ENCODE results near the gene PZP.

Gene PZP

DNA sequence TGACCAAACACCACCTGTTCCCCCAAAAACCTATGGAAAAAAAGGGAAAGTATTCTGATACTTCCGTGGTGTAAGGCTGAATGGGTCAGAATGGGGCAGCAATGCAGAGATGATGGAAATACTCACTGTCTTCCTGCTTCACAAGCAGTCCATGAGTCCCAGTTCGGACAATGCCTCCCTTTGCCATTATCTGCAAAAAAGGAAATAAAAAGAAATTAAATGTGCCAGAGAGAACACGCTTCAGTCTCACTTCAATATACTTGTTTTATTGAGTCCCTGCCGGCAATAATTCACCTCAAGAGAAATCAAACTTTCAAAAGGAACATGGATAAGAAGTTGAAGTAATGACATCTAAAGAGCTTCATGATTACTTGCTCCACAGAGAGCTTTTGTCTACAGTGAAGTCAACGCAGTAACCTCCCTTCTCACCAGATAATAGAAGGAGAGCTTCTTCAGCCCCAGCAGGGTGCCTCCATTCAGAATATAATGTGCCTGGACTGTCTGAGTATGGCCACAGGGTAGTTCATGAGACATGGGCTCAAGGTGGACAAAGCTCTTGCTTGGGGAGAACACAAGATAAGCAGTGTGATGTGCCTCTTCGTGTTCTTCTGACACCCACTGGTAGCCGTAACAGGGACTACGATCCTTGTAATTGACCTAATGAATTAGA, 107.0 kb downstream of the PZP start:
- no peak for FAIRE-seq

DNA sequence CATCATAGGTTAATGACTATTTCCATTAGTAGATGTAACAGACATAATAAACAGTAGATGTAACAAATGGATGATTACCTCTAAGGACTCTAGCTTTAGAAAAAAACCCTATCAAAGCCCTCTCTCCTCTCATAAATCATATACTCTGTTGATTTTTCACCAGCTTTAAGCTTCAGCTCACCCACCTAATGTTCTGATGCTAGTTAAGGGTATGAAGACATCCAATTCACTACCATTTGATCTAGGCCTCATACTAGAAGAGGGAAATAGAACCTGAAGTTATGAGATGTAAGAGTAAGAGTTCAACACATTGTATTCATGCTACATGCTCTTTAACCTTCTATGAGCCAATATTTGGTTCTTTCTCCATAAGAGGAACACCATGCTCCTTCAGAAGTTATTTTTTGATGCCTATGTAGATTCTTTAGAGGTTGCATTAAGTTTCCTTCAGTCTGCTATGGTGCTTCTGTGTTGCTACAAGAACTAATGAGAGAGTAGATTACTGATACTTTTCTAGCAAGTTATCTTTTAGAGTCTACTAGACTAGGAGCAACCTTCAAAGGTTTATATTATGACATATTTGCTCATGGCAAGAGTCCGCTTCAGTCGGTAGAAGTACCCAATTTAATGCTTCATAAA, 108.5 kb downstream of the PZP start:
- no peak for FAIRE-seq

Data from islet of Langerhans (tissue), 1 donor.